SIG-M5 treated with dmso at 0.1 percent for 504 hours (cell line): ENCODE results near the gene AMIGO1.

ENCODE experiments used
- DNase-seq: peaks from one replicate; lab custom pipeline; 2025; ENCODE audit not compliant: unreplicated experiment; lab: John Stamatoyannopoulos, UW

AMIGO1 gene

GRCh38 chr1:109503935-109504334 lies 5.6 kb downstream of the AMIGO1 start:
- DNase-seq, result no peak

DNA sequence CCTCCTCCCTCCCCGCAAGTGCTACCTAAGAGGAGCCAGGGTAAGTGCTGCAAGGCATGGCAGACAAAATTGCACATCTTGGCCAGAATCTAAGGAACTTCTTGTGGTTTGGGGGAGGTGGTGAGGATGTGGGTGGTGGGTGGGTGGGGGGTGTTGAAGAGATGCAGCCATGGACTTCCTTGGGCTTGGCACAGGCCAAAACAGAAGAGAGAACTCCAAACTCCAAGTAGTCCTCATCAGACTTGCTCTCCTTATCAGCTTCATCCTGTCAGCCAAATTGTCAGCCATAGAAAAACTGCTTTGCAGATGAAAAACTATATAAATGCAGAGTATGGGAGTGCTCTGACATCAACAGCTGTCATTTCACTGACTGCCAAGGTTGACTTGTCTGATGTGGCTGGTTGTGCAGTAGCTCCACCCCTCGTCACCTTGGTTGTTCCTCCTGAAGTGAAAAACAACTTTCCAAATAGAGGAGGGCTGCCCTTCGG lies 7.1 kb downstream of the AMIGO1 start:
- no peak for DNase-seq

DNA sequence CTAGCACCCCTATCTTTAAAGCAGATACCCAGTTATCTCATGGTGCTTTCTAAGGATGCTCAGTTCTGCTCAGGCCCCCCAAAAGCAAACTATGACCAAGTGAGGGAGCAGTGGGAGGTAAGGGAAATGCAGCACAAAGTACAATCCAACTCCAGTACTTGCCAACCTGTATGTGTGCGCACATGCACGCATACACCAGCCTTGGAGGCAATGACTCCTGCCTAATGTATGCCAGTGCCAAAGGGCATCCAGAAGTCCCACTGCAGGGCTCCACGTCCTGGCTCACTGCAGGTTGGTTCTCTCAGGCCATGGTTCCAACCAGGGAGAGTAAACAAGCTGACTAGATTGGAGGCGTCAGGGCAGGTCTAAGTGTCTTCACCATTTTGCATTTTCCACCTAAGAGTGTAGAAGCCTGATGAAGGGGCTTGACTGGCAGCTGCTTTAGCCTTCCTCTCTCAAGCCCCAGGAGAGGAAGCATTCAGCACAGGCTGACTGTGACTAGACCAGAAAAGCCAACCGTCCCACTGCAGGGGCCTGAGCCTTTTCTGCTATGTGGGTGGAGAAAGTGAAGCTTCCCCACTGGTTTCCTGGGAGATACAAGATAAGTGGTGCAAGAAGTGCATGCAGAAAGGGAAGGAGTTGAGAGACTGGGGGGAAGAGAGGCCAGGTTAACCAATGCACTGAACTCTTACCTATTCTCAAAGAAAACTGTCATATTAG lies 7.7 kb downstream of the AMIGO1 start:
- DNase-seq, result no peak

GRCh38 chr1:109500941-109501381 lies 8.6 kb downstream of the AMIGO1 start:
- no peak for DNase-seq

DNA sequence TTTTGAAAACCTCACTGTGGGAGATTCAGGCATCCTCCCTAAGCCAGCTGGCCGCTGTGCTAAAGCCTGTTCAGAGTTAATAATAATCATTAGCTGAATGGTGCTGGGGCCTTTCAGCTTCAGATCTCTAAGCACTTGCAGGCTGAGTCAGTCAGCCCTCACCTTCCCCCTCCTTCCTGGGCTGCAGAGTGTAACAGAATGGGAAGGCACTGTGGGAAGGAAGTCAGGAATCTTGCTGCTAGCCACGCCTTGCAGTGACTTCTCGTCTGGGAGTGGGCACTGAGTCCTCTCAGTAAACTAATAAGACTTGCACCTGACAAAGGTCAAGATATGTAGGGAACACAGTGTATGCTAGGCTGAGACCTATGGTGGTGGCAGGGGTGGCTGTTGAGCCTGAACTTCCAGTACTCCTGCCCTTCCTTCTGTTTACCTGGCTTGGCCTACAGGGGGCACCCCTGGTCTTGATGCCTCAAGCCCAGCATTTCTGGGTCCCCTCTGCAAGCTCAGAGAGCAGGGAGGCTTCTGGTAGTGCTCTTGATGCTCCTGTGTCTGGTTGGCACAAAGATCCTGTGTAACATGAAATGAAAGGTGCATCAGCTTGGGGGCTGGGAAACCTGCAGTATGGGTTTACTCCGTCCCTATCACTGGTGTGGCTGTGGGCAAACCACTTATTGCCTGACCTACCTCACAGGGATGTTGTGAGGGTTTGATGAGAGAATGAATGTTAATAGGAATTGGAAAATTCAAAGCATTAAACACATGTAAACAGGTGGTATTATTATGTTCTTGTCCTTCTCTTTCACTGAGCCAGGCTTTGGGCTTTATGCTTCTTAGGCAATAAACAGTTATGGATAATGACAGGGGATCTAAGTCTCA lies 9.6 kb downstream of the AMIGO1 start:
- DNase-seq, result peak; percentile 62

DNA sequence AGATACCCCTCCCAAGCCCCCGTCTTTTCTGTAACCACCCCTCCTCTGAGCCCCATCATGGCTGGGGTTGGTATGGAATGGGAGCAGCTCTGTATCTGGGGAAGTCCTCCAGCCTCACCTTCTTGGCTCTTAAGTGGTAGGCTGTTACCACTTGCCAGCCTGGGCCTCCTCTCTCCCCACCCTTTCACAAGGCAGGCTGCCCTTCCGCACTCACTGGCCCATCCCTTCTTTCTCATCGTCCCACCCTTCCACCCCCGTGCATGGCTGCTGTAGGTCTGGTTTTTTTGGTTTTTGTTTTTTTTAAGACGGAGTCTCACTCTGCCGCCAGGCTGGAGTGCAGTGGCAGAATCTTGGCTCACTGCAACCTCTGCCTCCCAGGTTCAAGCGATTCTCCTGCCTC lies 10.4 kb downstream of the AMIGO1 start:
- no peak for DNase-seq

DNA sequence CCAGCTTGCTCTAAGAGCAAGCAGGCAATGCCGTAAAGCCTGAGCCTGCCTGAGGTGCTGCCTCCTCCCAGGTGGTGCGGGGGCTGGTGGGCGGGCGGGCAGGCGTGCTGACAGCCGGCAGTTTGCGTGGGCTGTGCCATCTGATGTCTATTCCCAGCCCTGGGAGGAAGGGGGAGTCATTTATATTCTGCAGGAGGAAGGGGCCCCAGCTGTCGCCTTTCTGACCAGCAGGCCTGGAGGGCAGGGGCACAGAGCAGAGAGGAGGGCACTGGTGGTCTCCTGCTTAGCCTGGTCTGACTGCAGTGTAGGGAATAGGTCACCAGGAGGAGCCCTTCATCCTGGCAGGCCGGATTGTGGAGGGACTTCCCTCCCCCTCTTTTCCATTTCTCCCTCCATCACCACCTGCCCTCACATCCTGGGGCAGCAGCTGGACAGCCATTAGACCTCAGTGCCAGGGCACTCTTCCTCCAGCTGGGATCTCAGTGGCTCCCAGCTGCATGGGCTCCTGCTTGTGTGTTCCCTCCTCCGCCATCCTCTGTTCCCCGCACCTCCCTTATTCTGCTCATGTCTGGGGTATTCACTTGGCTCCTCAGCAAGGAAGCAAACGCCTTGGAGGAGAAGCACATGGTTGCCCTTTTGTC lies 11.2 kb downstream of the AMIGO1 start:
- no peak for DNase-seq

GRCh38 chr1:109497449-109498160 lies 11.9 kb downstream of the AMIGO1 start:
- DNase-seq, result no peak

DNA sequence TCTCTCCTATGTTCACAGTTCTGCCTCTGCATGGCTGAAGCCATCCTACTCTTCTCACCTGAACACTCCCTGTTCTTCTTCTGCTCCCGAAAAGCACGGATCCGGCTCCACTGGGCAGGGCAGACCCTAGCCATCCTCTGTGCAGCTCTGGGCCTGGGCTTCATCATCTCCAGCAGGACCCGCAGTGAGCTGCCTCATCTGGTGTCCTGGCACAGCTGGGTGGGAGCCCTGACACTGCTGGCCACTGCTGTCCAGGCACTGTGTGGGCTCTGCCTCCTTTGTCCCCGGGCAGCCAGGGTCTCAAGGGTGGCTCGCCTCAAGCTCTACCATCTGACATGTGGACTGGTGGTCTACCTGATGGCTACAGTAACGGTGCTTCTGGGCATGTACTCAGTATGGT lies 13.8 kb downstream of the AMIGO1 start:
- no peak for DNase-seq

DNA sequence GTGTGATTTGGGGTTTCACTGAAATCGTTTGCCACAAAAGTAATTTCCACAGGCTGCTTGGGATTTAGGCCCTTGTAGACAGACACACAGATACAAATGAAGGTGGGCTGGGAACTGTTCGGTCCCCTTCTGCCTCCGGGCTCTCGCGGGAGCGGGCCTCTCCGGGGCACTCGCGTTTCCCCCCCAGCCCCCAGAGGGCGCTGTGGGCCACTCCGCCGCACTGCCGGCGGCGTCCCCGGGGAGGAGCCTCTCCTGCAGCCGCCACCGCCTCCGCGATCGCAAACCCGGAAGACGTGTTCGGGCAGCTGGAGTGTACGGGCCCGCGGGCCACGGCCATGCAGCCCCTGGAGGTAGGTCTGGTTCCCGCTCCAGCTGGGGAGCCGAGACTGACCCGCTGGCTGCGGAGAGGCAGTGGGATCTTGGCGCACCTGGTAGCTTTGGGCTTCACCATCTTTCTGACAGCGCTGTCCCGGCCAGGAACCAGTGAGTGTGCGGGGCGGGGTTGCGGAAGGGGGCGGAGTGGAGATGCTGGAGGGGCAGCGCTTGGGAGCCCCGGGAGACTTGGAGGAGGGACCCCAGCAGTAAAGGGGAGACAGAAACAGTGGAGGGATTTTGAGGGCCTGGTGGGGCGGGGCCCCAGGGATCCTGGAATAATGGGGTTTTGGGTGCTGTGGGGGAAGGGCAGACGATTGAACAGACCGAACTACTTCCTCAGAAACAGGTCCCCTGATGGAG lies 15.6 kb downstream of the AMIGO1 start, which contains the start of gene CYB561D1:
Gene CYB561D1 (plus strand): TSS at position 290 of the 735 bp plus-strand sequence. CDS start 46 bp downstream, at position 336.
- peak; percentile 77 for DNase-seq

DNA sequence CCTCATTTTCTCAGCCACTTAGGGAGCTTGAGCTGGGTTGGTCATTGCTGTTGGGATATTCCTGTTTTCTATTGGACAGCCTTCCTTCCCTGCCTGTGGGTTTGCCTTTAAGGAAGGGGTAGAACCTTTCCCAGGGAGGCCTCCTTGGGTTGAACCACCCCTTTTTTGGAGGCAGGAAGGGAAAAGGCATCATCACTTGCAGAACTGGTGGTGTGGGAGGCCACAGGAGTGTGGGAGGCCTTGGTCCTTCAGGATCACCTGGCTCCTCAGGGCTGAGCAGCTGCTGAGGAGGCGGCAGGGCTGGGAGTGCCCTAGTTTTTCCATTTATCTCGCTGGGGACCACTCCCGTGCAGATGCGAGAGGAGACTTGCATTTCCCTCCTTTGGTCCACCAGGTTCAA lies 16.3 kb downstream of the AMIGO1 start:
- DNase-seq, result no peak

DNA sequence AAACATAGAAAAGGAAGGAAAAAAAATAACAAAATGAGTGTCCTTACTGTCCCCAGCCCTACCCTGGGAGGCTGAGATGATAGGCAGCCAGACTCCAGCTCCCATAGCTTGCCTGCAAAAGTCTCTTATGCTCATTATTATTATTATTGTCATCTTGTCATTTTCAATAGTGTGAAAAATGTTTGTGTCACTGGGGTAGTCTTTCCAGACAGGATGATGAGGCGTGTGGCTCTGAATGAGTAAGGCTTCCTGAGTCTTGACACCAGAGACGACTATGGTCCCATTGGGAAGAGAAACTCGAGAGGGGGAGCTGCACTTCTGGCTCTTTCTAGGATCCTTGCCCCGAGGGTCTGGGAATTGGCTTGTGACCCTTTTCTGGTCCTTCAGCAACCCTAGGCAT lies 16.7 kb downstream of the AMIGO1 start:
- DNase-seq, result no peak

DNA sequence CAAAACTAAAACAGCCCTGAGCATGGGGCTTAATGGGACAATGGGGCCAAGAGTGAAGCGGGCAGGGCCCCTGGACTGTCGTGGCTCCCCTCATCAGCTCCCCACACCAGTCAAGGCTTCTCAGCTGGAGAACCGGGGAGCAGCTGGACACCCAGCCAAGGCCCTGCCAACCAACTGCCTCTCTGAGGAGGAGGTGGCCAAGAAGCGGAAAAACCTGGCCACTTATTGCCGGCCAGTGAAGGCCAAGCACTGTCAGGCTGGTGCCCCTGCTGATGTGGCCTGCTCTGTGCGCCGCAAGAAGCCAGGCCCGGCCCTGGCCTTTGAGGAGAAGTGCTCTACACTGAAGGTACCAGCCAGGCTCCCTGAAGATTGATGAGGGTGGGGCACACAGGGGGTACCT lies 18.2 kb downstream of the AMIGO1 start:
- DNase-seq, result no peak

GRCh38 chr1:109490934-109491302 lies 18.6 kb downstream of the AMIGO1 start:
- DNase-seq, result no peak

DNA sequence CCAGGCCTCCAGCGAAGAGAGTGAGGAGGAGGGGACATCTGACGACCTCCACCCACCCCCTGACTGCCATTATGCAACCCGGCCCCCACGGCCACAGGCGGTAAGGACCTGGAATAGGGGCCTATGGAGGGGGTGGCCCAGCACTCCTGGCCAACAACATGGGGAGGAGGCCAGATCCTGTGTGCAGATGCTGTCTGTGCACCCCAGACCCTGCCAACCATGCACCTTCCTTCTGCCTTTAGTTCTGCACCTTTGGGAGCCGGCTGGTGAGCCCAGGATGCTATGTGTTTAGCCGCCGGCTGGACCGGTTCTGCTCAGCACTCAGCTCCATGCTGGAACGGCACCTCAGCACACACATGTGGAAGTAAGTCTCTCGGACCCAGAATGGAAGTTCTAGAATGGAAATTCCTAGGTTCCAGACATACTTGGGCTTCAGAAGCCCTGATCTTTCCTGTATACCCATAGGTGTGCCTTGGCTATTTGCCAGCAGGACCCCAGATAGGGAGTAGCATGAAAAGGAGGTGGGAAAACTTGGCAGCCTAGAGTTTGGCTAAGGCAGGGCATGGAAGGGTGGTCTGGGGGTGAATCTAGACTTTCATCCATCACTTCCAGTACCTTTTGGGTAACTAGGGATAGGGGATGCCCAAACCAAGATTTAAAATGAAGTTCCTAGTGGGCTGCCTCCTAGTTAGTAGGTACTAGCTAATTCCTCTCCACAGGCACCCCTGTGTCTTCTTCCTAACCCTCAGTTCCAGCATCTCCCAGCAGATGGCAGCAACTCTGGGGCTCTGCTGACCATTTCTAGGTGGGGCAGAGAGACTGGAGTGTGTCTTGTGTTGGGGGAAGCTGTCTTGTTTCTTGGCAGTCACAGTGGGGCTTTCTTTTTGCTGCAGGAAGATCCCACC lies 19.2 kb downstream of the AMIGO1 start:
- peak; percentile 66 for DNase-seq

GRCh38 chr1:109488696-109489095 lies 20.8 kb downstream of the AMIGO1 start:
- no peak for DNase-seq

- no peak for DNase-seq
Observed at GRCh38 chr1:109488201-109488600, 21.3 kb downstream of the AMIGO1 start.

DNA sequence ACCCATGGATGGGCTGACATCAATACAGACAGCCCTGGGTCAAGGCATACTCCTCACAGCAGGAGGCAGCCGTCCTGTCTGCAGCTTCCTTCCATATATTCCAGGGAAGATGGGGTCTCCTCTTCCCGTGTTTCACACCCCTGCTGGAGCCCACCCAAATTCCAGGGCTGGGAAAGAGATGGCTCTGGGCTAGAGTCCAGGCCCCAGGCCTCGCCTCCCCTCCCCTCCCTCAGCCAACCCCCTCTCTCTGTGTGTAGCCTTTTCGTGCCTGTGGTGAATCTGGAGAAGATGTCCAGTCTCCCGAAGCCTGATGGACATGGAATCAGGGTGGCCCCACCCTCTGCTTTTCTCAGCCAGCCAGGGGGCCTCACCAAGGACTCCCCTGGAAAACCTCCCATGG lies 22.3 kb downstream of the AMIGO1 start:
- no peak for DNase-seq

GRCh38 chr1:109485001-109485400 lies 24.5 kb downstream of the AMIGO1 start:
- no peak for DNase-seq
